Measurements from ENCODE around the gene POLR2E. TPM values are rescaled to one million over a fixed set of nuclear protein-coding genes. Genes with fewer than 3 reads are reported as not detected.

POLR2E gene
- total RNA-seq, 1 experiment from 2014 or later, result 281 TPM

- no peak for DNase-seq (ENCODE audit: low read depth, low spot score)
- no peak overlapping the region for H2AFZ ChIP-seq (ENCODE audit: low read depth, low read length, poor library complexity, severe bottlenecking)
- no TSS peak for BruUV-seq (replicated peaks)
- no peak overlapping the region for H3K9ac ChIP-seq (ENCODE audit: low read length)
- ChIA-PET RAD21 (ENCODE audit: low non-redundant PET in 1 of 2, low total read pairs in 2 of 2, uncharacterized antibody in 2 of 2, unreplicated experiment in 2 of 2) (no interaction called here), CTCF (no interaction called here), POLR2A (no interaction called here)
- H3K27me3 ChIP-seq (ENCODE audit: insufficient read depth, low read length), result no peaks in the 10 kb centered on the region
- H3K36me3 ChIP-seq (ENCODE audit: control insufficient read depth in 1 of 2, insufficient read depth in 2 of 2, low read length in 2 of 2), result peaks cover 6 to 15% of the 10 kb centered on the region in 2 experiments; a peak in 3 of 4 replicates
- no peak overlapping the region for H3K4me3 ChIP-seq (replicated peaks in 1 of 2; ENCODE audit: low read depth in 1 of 2, low read length in 2 of 2)
- H3K4me2 ChIP-seq (ENCODE audit: low read length), result no peak overlapping the region
- intact Hi-C loops (cut with micrococcal nuclease), result no loop called here
- peaks cover 25% of the 10 kb centered on the region for H3K79me2 ChIP-seq (ENCODE audit: insufficient read depth, low read length)
- TF ChIP-seq, protein P1, sequence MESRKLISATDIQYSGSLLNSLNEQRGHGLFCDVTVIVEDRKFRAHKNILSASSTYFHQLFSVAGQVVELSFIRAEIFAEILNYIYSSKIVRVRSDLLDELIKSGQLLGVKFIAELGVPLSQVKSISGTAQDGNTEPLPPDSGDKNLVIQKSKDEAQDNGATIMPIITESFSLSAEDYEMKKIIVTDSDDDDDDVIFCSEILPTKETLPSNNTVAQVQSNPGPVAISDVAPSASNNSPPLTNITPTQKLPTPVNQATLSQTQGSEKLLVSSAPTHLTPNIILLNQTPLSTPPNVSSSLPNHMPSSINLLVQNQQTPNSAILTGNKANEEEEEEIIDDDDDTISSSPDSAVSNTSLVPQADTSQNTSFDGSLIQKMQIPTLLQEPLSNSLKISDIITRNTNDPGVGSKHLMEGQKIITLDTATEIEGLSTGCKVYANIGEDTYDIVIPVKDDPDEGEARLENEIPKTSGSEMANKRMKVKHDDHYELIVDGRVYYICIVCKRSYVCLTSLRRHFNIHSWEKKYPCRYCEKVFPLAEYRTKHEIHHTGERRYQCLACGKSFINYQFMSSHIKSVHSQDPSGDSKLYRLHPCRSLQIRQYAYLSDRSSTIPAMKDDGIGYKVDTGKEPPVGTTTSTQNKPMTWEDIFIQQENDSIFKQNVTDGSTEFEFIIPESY (IDR thresholded peaks at IDR 0.05; ENCODE audit: extremely low read depth, insufficient replicate concordance, low read length), result no peak
- TF ChIP-seq, protein P2, sequence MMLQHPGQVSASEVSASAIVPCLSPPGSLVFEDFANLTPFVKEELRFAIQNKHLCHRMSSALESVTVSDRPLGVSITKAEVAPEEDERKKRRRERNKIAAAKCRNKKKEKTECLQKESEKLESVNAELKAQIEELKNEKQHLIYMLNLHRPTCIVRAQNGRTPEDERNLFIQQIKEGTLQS (IDR thresholded peaks at IDR 0.05), result no peak
- TF ChIP-seq EGR1 (IDR thresholded peaks at IDR 0.05; ENCODE audit: low read depth), result no peak
- TF ChIP-seq SIN3A (IDR thresholded peaks at IDR 0.05; ENCODE audit: low read depth), result no peak
- no peak for TF ChIP-seq CBX3 (IDR thresholded peaks at IDR 0.05; ENCODE audit: low read depth)
- no peak overlapping the region; the same call in 1 of the 2 replicates for H3K27ac ChIP-seq (ENCODE audit: low read depth, low read length)
- H4K20me1 ChIP-seq (ENCODE audit: insufficient read depth), result no peaks in the 10 kb centered on the region; the same call in 1 of the 2 replicates
- H3K4me1 ChIP-seq (ENCODE audit: control insufficient read depth in 1 of 2, insufficient read depth in 2 of 2, low read length in 2 of 2), result peaks cover 33 to 65% of the 10 kb centered on the region in 2 experiments
- peaks cover 0 to 4% of the 10 kb centered on the region in 2 experiments; a peak in 1 of 4 replicates for H3K9me3 ChIP-seq (ENCODE audit: control insufficient read depth in 1 of 2, insufficient read depth in 1 of 2, low read depth in 1 of 2, low read length in 2 of 2)
- H3K9me2 ChIP-seq (ENCODE audit: insufficient read depth), result no peaks in the 10 kb centered on the region
- ATAC-seq, result no peak
Observed at GRCh38 chr19:1097810-1098176, 2.6 kb upstream of the POLR2E start.

- BruUV-seq (replicated peaks), result no TSS peak
- ChIA-PET POLR2A (interaction anchor here (1.7 kb wide), 1 partner anchor 30 kb away, joined by 4 read pairs; no protein-coding TSS in a partner anchor), CTCF (no interaction called here), RAD21 (ENCODE audit: low non-redundant PET in 1 of 2, low total read pairs in 2 of 2, uncharacterized antibody in 2 of 2, unreplicated experiment in 2 of 2) (interaction anchor here in 1 of 2 experiments (0.6 kb wide), 1 partner anchor 11 kb away, joined by 6 read pairs; no protein-coding TSS in a partner anchor)
- Histone ChIP-seq H3K4me2 (ENCODE audit: low read length) (peak overlapping the region; percentile 96), H3K79me2 (ENCODE audit: insufficient read depth, low read length) (peaks cover 47% of the 10 kb centered on the region), H3K9me3 (ENCODE audit: control insufficient read depth in 1 of 2, insufficient read depth in 1 of 2, low read depth in 1 of 2, low read length in 2 of 2) (no peaks in the 10 kb centered on the region; a peak in 1 of 4 replicates), H3K27ac (ENCODE audit: low read depth, low read length) (peak overlapping the region; percentile 68), H3K4me1 (ENCODE audit: control insufficient read depth in 1 of 2, insufficient read depth in 2 of 2, low read length in 2 of 2) (peaks cover 12 to 36% of the 10 kb centered on the region in 2 experiments), H3K27me3 (ENCODE audit: insufficient read depth, low read length) (no peaks in the 10 kb centered on the region), H4K20me1 (ENCODE audit: insufficient read depth) (no peaks in the 10 kb centered on the region; the same call in 1 of the 2 replicates), H3K36me3 (ENCODE audit: control insufficient read depth in 1 of 2, insufficient read depth in 2 of 2, low read length in 2 of 2) (peaks cover 17 to 30% of the 10 kb centered on the region in 2 experiments; a peak in 3 of 4 replicates), H2AFZ (ENCODE audit: low read depth, low read length, poor library complexity, severe bottlenecking) (no peak overlapping the region), H3K9ac (ENCODE audit: low read length) (peak overlapping the region; percentile 94), H3K4me3 (replicated peaks in 1 of 2; ENCODE audit: low read depth in 1 of 2, low read length in 2 of 2) (peak overlapping the region; percentile 84 to 98), H3K9me2 (ENCODE audit: insufficient read depth) (no peaks in the 10 kb centered on the region)
- intact Hi-C loops (cut with micrococcal nuclease), result no loop called here
- no peak; the same call in none of the 2 replicates for ATAC-seq
- no peak for TF ChIP-seq SIN3A (IDR thresholded peaks at IDR 0.05; ENCODE audit: low read depth)
- TF ChIP-seq POLR2AphosphoS5 (IDR thresholded peaks at IDR 0.05; ENCODE audit: low read depth, low read length), result no peak
- no peak for TF ChIP-seq EZH2 (IDR thresholded peaks at IDR 0.05)
- TF ChIP-seq SP1 (IDR thresholded peaks at IDR 0.05; ENCODE audit: low read depth), result no peak
- no peak for TF ChIP-seq ZFX (IDR thresholded peaks at IDR 0.05)
- no peak for TF ChIP-seq ELF1 (IDR thresholded peaks at IDR 0.05; ENCODE audit: borderline replicate concordance, low read depth)
- no peak for DNase-seq (ENCODE audit: low read depth, low spot score)
Observed at GRCh38 chr19:1094655-1094977, 559 bp downstream of the POLR2E start.
